Spleen (tissue), 11 donors: ENCODE measurements around the gene RAP2A. TPM values are rescaled to one million over a fixed set of nuclear protein-coding genes. Genes with fewer than 3 reads are reported as not detected.

Experiments
- DNase-seq: peaks from one replicate; pipeline ENCODE4 v3.0.0-alpha.2; 2020
- H3K27ac ChIP-seq, 8 donors: fragments of 200-600 bp; sonication (generic) in 7 of 8; 1 replicate in 4 of 8; 2 replicates in 4 of 8; pipeline versions ENCODE4 v1.5.0 to v1.8.0; 2016 to 2021; ENCODE audit warnings: inconsistent platforms in 4 of 8, mild to moderate bottlenecking in 4 of 8, moderate library complexity in 1 of 8
- H3K27me3 ChIP-seq, 7 donors: fragments of 200-600 bp; sonication (generic) in 6 of 7; replicated peaks in 1 of 7; 1 replicate in 4 of 7; 2 replicates in 3 of 7; pipeline versions ENCODE4 v1.5.0 to v1.8.0; 2016 to 2021; ENCODE audit warnings: inconsistent platforms in 3 of 7, mild to moderate bottlenecking in 1 of 7
- H3K36me3 ChIP-seq, 6 donors: fragments of 200-600 bp; sonication (generic) in 5 of 6; 1 replicate in 4 of 6; 2 replicates in 2 of 6; pipeline versions ENCODE4 v1.5.0 to v1.8.0; 2016 to 2021; ENCODE audit warnings: inconsistent platforms in 2 of 6
- H3K4me1 ChIP-seq, 6 donors: fragments of 200-600 bp; sonication (generic) in 5 of 6; 1 replicate in 3 of 6; 2 replicates in 3 of 6; pipeline versions ENCODE4 v1.5.0 to v1.8.0; 2016 to 2021; ENCODE audit warnings: inconsistent platforms in 3 of 6
- H3K4me3 ChIP-seq, 8 donors: fragments of 200-600 bp; sonication (generic) in 7 of 8; 1 replicate in 4 of 8; 2 replicates in 4 of 8; pipeline versions ENCODE4 v1.5.0 to v1.8.0; 2016 to 2021; ENCODE audit warnings: inconsistent platforms in 4 of 8, mild to moderate bottlenecking in 4 of 8, moderate library complexity in 2 of 8
- H3K9me3 ChIP-seq, 8 donors: fragments of 200-600 bp; sonication (generic) in 7 of 8; 1 replicate in 4 of 8; 2 replicates in 4 of 8; pipeline versions ENCODE4 v1.5.0 to v1.8.0; 2016 to 2021; ENCODE audit warnings: inconsistent platforms in 4 of 8
- CTCF ChIP-seq, 11 experiments: fragments of 200-600 bp in 7 of 11; fragments of 450-650 bp in 4 of 11; sonication (generic) in 4 of 11; IDR thresholded peaks in 8 of 11; conservative IDR thresholded peaks in 3 of 11; 1 replicate in 7 of 11; 2 replicates in 4 of 11; pipeline versions ENCODE4 v1.4.0 to v1.8.0; 2016 to 2021; ENCODE audit warnings: antibody characterized with exemption in 11 of 11, inconsistent platforms in 4 of 11, mild to moderate bottlenecking in 1 of 11
- POLR2A ChIP-seq, 3 donors: fragments of 450-650 bp; IDR thresholded peaks; one replicate each; pipeline ENCODE4 v1.5.1; 2017; ENCODE audit warnings: antibody characterized with exemption in 3 of 3, mild to moderate bottlenecking in 1 of 3
- POLR2AphosphoS5 ChIP-seq, 3 donors: sonication (generic); formaldehyde crosslinking; IDR thresholded peaks; one replicate each; pipeline ENCODE4 v1.5.1; 2017; ENCODE audit warnings: antibody characterized with exemption in 3 of 3
- WGBS, 5 donors: extraction: QIAGEN DNeasy Blood & Tissue Kit in 3 of 5; methylation state at CpG; one replicate each; pipeline versions ENCODE4 v1.1.5 to v1.1.7; 2013 to 2018; 5-methylcytosine and 5-hydroxymethylcytosine counted together
- intact Hi-C: fragments of 100-400 bp; cut with DNase I; formaldehyde crosslinking; loops from one replicate; pipeline ENCODE4 v1.15.0; 2023; ENCODE audit warnings: low total_unique reads
- polyA plus RNA-seq, 3 donors: library from polyadenylated mRNA; stranded (reverse); fragments of 200-250 nt; gene quantifications; one replicate each; pipeline ENCODE4 v1.2.1, GENCODE V29; 2013
- total RNA-seq, 7 donors: library from RNA; depleted of rRNA in 3 of 7; stranded (reverse); fragments of >200 nt in 3 of 7; fragmentation: NEBNext Ultra II Directional in 4 of 7; extraction: Animal tissue kit (Norgen Biotek cat#: 25700) in 4 of 7; gene quantifications; one replicate each; pipeline versions ENCODE4 v1.1.0 to v1.2.1, GENCODE V29; 2016 to 2021
- donor health status: healthy with polysubstance abuse.
- donor health status: DM: no; HTN: no; CAD: no; lungs with moderate emphysema.
- donor health status: DM: no; HTN: no; CAD: no.
- donor health status: Bipolar disorder and iron deficiency.
- donor health status: healthy.
- donor health status: DM: no; HTN: no; CAD: no.
- donor health status: DM: yes; HTN: yes; CAD: no.

Gene RAP2A
- total and polyA plus RNA-seq, 10 donors, result 5.2 to 39.0 (median 29.8) TPM

GRCh38 chr13:97466722-97467121, 32.8 kb downstream of the RAP2A start:
- H3K4me1 ChIP-seq, result peaks cover 0 to 13% (median 2%) of the 10 kb centered on the region in 6 donors
- DNase-seq, result no peak
- H3K27me3 ChIP-seq, result no peaks in the 10 kb centered on the region
- no peaks in the 10 kb centered on the region for H3K9me3 ChIP-seq
- no peak overlapping the region for H3K4me3 ChIP-seq
- WGBS, 5 donors, result 65 to 71% (median 67%) methylated on average over 3 of the region's 3 CpGs
- H3K27ac ChIP-seq, result peak overlapping the region in 2 of 8 donors; percentile 13 to 32
- intact Hi-C loops, result no loop called here
- no peak for TF ChIP-seq POLR2A (IDR thresholded peaks at IDR 0.05)
- TF ChIP-seq CTCF (IDR thresholded peaks at IDR 0.05 in 8 of 11, conservative IDR thresholded peaks at IDR 0.05 in 3 of 11), result no peak
- peaks cover 0 to 24% (median 4%) of the 10 kb centered on the region in 6 donors for H3K36me3 ChIP-seq

GRCh38 chr13:97468331-97468730, 34.4 kb downstream of the RAP2A start:
- DNase-seq, result no peak
- peaks cover 0 to 13% (median 2%) of the 10 kb centered on the region in 6 donors for H3K4me1 ChIP-seq
- intact Hi-C loops, result no loop called here
- TF ChIP-seq CTCF (IDR thresholded peaks at IDR 0.05 in 8 of 11, conservative IDR thresholded peaks at IDR 0.05 in 3 of 11), result no peak
- TF ChIP-seq POLR2AphosphoS5 (IDR thresholded peaks at IDR 0.05), result no peak
- TF ChIP-seq POLR2A (IDR thresholded peaks at IDR 0.05), result no peak
- no peak overlapping the region for H3K27ac ChIP-seq
- no peaks in the 10 kb centered on the region for H3K9me3 ChIP-seq
- peaks cover 0 to 24% (median 4%) of the 10 kb centered on the region in 6 donors for H3K36me3 ChIP-seq
- WGBS, 5 donors, result 72 to 88% (median 78%) methylated on average over 3 of the region's 3 CpGs
- H3K27me3 ChIP-seq, result no peaks in the 10 kb centered on the region
- H3K4me3 ChIP-seq, result no peak overlapping the region

- no peak for DNase-seq
- H3K4me1 ChIP-seq, result peaks cover 0 to 11% (median under 1%) of the 10 kb centered on the region in 6 donors
- H3K27me3 ChIP-seq, result no peaks in the 10 kb centered on the region
- H3K4me3 ChIP-seq, result no peak overlapping the region
- no peaks in the 10 kb centered on the region for H3K36me3 ChIP-seq
- intact Hi-C loops, result no loop called here
- WGBS, 5 donors, result 46 to 81% (median 61%) methylated on average over 1 of the region's 1 CpG
- TF ChIP-seq POLR2AphosphoS5 (IDR thresholded peaks at IDR 0.05) (no peak), CTCF (IDR thresholded peaks at IDR 0.05 in 8 of 11, conservative IDR thresholded peaks at IDR 0.05 in 3 of 11) (no peak), POLR2A (IDR thresholded peaks at IDR 0.05) (no peak)
- H3K9me3 ChIP-seq, result no peaks in the 10 kb centered on the region
- H3K27ac ChIP-seq, result no peak overlapping the region
Measured at GRCh38 chr13:97471711-97472110, 37.7 kb downstream of the RAP2A start.

GRCh38 chr13:97474349-97474980, 40.5 kb downstream of the RAP2A start:
- WGBS, 5 donors, result 71 to 82% (median 74%) methylated on average over 6 of the region's 6 CpGs
- intact Hi-C loops, result no loop called here
- DNase-seq, result no peak
- Histone ChIP-seq H3K9me3 (no peaks in the 10 kb centered on the region), H3K36me3 (no peaks in the 10 kb centered on the region), H3K27me3 (no peaks in the 10 kb centered on the region), H3K4me1 (no peaks in the 10 kb centered on the region), H3K27ac (no peak overlapping the region), H3K4me3 (no peak overlapping the region)
- TF ChIP-seq POLR2A (IDR thresholded peaks at IDR 0.05) (no peak), POLR2AphosphoS5 (IDR thresholded peaks at IDR 0.05) (no peak)
